Left lung (tissue), 10 donors: ENCODE results near the gene MYOF. TPM values are rescaled to one million over a fixed set of nuclear protein-coding genes. Genes with fewer than 3 reads are reported as not detected.

Source experiments
- ATAC-seq: fragments of 200-7000 bp; cut with Tn5 transposase; one replicate; pipeline ENCODE4 v1.9.1; 2020; ENCODE audit warnings: moderate library complexity
- DNase-seq, 4 donors: peaks; one replicate each; pipeline ENCODE4 v3.0.0-alpha.2; 2013 to 2020
- H3K27ac ChIP-seq, 2 donors: fragments of 200-600 bp; sonication (generic) in 1 of 2; one replicate each; pipeline versions ENCODE4 v1.5.0 to v1.8.0; 2020 to 2021
- H3K27me3 ChIP-seq, 2 donors: fragments of 200-600 bp; sonication (generic) in 1 of 2; one replicate each; pipeline versions ENCODE4 v1.5.0 to v1.8.0; 2020 to 2021
- H3K36me3 ChIP-seq, 2 donors: fragments of 200-600 bp; sonication (generic) in 1 of 2; one replicate each; pipeline versions ENCODE4 v1.5.0 to v1.8.0; 2020 to 2021
- H3K4me1 ChIP-seq, 2 donors: fragments of 200-600 bp; one replicate each; pipeline ENCODE4 v1.8.0; 2021
- H3K4me3 ChIP-seq, 2 donors: fragments of 200-600 bp; sonication (generic) in 1 of 2; one replicate each; pipeline versions ENCODE4 v1.5.0 to v1.8.0; 2020 to 2021; ENCODE audit warnings: mild to moderate bottlenecking in 1 of 2
- H3K9me3 ChIP-seq, 2 donors: fragments of 200-600 bp; sonication (generic) in 1 of 2; one replicate each; pipeline versions ENCODE4 v1.5.0 to v1.8.0; 2020 to 2021
- CTCF ChIP-seq, 2 donors: fragments of 200-600 bp; sonication (generic) in 1 of 2; IDR thresholded peaks; one replicate each; pipeline versions ENCODE4 v1.5.0 to v1.8.0; 2021; ENCODE audit warnings: antibody characterized with exemption in 2 of 2
- intact Hi-C, 2 donors: fragments of 100-400 bp; cut with DNase I; formaldehyde crosslinking; loops; one replicate each; pipeline versions ENCODE4 v1.11.2 to v1.14.2; 2022
- polyA plus RNA-seq, 6 donors: library from polyadenylated mRNA; unstranded; fragments of 120-200 nt; gene quantifications; one replicate each; pipeline ENCODE4 v1.2.1, GENCODE V29; 2013; ENCODE audit not compliant: insufficient read length in 6 of 6
- total RNA-seq, 2 donors: library from RNA; stranded (reverse); fragmentation: NEBNext Ultra II Directional; extraction: Animal tissue kit (Norgen Biotek cat#: 25700); gene quantifications; one replicate each; pipeline ENCODE4 v1.2.1, GENCODE V29; 2021
- donor health status: DM: no; HTN: yes; CAD: no.
- donor health status: DM: no; HTN: no; CAD: no.

Gene MYOF
- total and polyA plus RNA-seq, 8 donors: 54.9 to 295 (median 67.9) TPM

DNA sequence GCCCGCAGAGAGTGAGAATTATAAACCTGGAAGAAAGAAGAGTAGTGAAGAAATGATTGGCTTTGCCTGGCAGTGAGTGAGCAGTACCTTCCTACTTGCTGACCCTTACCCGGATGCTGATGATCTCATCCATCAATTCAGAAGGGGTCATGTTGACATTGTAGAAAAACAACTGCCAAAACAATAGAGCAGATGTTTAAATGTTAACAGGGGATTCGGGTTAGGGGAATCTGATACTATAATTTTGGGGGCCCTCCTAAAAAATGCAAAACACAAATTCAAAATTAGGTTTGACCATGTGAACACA lies 78.1 kb downstream of the MYOF start:
- Histone ChIP-seq H3K36me3 (peaks cover 0 to 77% of the 10 kb centered on the region in 2 donors), H3K27ac (no peak overlapping the region)

GRCh38 chr10:93403152-93404047 lies 78.7 kb downstream of the MYOF start:
- Histone ChIP-seq H3K4me3 (no peak overlapping the region), H3K36me3 (peaks cover 0 to 74% of the 10 kb centered on the region in 2 donors), H3K27me3 (no peaks in the 10 kb centered on the region), H3K27ac (no peak overlapping the region), H3K4me1 (no peaks in the 10 kb centered on the region), H3K9me3 (no peaks in the 10 kb centered on the region)
- intact Hi-C loops: no loop called here
- ATAC-seq: peak; percentile 44
- DNase-seq: no peak
- TF ChIP-seq CTCF (IDR thresholded peaks at IDR 0.05): no peak

More for the DNA sequence above, 78.1 kb downstream of the MYOF start:
- Histone ChIP-seq H3K27me3 (no peaks in the 10 kb centered on the region), H3K4me3 (no peak overlapping the region), H3K4me1 (no peaks in the 10 kb centered on the region), H3K9me3 (no peaks in the 10 kb centered on the region)
- ATAC-seq (no peak), DNase-seq (no peak)
- intact Hi-C loops: no loop called here
- TF ChIP-seq CTCF (IDR thresholded peaks at IDR 0.05): no peak

DNA sequence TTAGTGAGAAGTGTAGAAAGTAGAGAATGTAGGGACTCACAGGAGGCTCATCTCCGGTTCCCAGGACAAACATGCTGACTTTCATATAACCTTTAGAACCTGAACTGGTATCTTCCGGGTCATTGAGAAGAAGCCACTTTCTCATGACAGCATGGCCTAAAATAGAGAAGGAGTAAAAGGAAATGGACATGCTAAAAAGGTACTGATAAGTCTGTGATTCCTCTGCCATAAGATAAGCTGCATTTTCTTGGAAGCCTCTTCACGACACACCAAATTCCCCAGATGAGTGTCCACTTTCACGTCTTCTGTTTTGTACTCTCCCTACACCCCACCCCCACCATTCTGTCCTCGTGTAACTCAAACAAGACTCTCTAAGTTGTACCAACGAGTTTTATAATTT lies 79.9 kb downstream of the MYOF start:
- Histone ChIP-seq H3K4me1 (no peaks in the 10 kb centered on the region), H3K27ac (no peak overlapping the region), H3K27me3 (no peaks in the 10 kb centered on the region), H3K36me3 (peaks cover 0 to 74% of the 10 kb centered on the region in 2 donors), H3K4me3 (no peak overlapping the region), H3K9me3 (no peaks in the 10 kb centered on the region)
- intact Hi-C loops: no loop called here
- ATAC-seq (no peak), DNase-seq (no peak)
- TF ChIP-seq CTCF (IDR thresholded peaks at IDR 0.05): no peak

DNA sequence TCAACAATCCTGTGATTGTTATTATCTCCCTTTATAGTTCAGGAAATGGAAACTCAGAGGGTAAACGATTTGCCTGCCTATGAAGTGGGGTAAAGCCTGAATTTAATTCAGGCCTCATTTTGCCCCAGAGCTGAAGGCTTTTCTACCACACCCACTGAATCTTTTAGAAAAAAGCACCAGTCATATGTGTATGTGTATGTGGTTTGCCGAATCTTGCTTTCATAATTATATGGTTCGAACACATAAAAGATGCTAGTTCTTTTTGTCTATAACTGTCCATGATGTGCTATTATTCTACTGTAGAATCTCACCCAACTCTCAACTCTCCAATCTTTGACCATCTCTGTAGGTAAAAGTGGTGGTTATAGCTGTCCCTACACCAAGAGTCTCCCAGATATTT lies 83.6 kb downstream of the MYOF start:
- Histone ChIP-seq H3K36me3 (peaks cover 0 to 74% of the 10 kb centered on the region in 2 donors), H3K4me1 (no peaks in the 10 kb centered on the region), H3K9me3 (no peaks in the 10 kb centered on the region), H3K27ac (no peak overlapping the region), H3K27me3 (no peaks in the 10 kb centered on the region), H3K4me3 (no peak overlapping the region)
- intact Hi-C loops: no loop called here
- ATAC-seq (no peak), DNase-seq (no peak)
- no peak for TF ChIP-seq CTCF (IDR thresholded peaks at IDR 0.05)

- Histone ChIP-seq H3K9me3 (no peaks in the 10 kb centered on the region), H3K4me1 (no peaks in the 10 kb centered on the region), H3K27ac (no peak overlapping the region), H3K4me3 (no peak overlapping the region), H3K36me3 (peaks cover 0 to 67% of the 10 kb centered on the region in 2 donors), H3K27me3 (no peaks in the 10 kb centered on the region)
- DNase-seq: no peak
- intact Hi-C loops: no loop called here
- TF ChIP-seq CTCF (IDR thresholded peaks at IDR 0.05): no peak
- no peak for ATAC-seq
These were observed 85.1 kb downstream of the MYOF start for GRCh38 chr10:93397020-93397419.
